ENCODE measurements around the gene TTC23. TPM values are rescaled to one million over a fixed set of nuclear protein-coding genes. Genes with fewer than 3 reads are reported as not detected.

The TTC23 gene
- total and polyA plus RNA-seq, 8 donors, result 3.8 to 75.3 (median 14.8) TPM

GRCh38 chr15:99168601-99169580 is 80.5 kb downstream of the TTC23 start:
- H3K27ac ChIP-seq, result peak overlapping the region in 4 of 5 donors; percentile 78 to 91 (median 84)
- H3K36me3 ChIP-seq, result peaks cover 0 to 76% (median 55%) of the 10 kb centered on the region in 4 donors
- no peaks in the 10 kb centered on the region for H3K9me3 ChIP-seq
- H3K4me3 ChIP-seq, result no peak overlapping the region
- TF ChIP-seq EP300 (IDR thresholded peaks at IDR 0.05), result no peak
- TF ChIP-seq CTCF (IDR thresholded peaks at IDR 0.05), result no peak
- TF ChIP-seq POLR2A (IDR thresholded peaks at IDR 0.05), result no peak
- TF ChIP-seq POLR2AphosphoS5 (IDR thresholded peaks at IDR 0.05), result no peak
- peaks cover 0 to 29% (median 17%) of the 10 kb centered on the region in 4 donors for H3K4me1 ChIP-seq
- no peaks in the 10 kb centered on the region for H3K27me3 ChIP-seq
- no peak for DNase-seq
- intact Hi-C loops (cut with DNase I; ENCODE audit: low total_unique reads), result no loop called here
- WGBS, 5 donors, result 91 to 97% (median 93%) methylated on average over 5 of the region's 5 CpGs

GRCh38 chr15:99167640-99168039 is 81.7 kb downstream of the TTC23 start:
- intact Hi-C loops (cut with DNase I; ENCODE audit: low total_unique reads), result no loop called here

GRCh38 chr15:99167201-99167600 is 82.2 kb downstream of the TTC23 start:
- peak overlapping the region in 4 of 5 donors; percentile 78 to 91 (median 84) for H3K27ac ChIP-seq

More at GRCh38 chr15:99167640-99168039, 81.7 kb downstream of the TTC23 start:
- no peak for DNase-seq
- Histone ChIP-seq H3K36me3 (peaks cover 0 to 73% (median 45%) of the 10 kb centered on the region in 4 donors), H3K27me3 (no peaks in the 10 kb centered on the region), H3K4me1 (peaks cover 0 to 28% (median 17%) of the 10 kb centered on the region in 4 donors), H3K27ac (peak overlapping the region in 4 of 5 donors; percentile 78 to 91 (median 84)), H3K4me3 (no peak overlapping the region), H3K9me3 (no peaks in the 10 kb centered on the region)
- TF ChIP-seq EP300 (IDR thresholded peaks at IDR 0.05), result no peak
- TF ChIP-seq POLR2AphosphoS5 (IDR thresholded peaks at IDR 0.05), result no peak
- TF ChIP-seq CTCF (IDR thresholded peaks at IDR 0.05), result no peak
- TF ChIP-seq POLR2A (IDR thresholded peaks at IDR 0.05), result no peak
- WGBS, 5 donors, result 77 to 91% (median 89%) methylated on average over 6 of the region's 6 CpGs

More at GRCh38 chr15:99167201-99167600, 82.2 kb downstream of the TTC23 start:
- no peak for DNase-seq
- H3K36me3 ChIP-seq, result peaks cover 0 to 73% (median 43%) of the 10 kb centered on the region in 4 donors
- intact Hi-C loops (cut with DNase I; ENCODE audit: low total_unique reads), result no loop called here
- H3K27me3 ChIP-seq, result no peaks in the 10 kb centered on the region
- H3K4me3 ChIP-seq, result no peak overlapping the region
- 73 to 82% (median 77%) methylated on average over 5 of the region's 5 CpGs for WGBS, 5 donors
- TF ChIP-seq POLR2A (IDR thresholded peaks at IDR 0.05) (no peak), POLR2AphosphoS5 (IDR thresholded peaks at IDR 0.05) (no peak), CTCF (IDR thresholded peaks at IDR 0.05) (no peak), EP300 (IDR thresholded peaks at IDR 0.05) (no peak)
- H3K4me1 ChIP-seq, result peaks cover 0 to 28% (median 17%) of the 10 kb centered on the region in 4 donors
- no peaks in the 10 kb centered on the region for H3K9me3 ChIP-seq
